GM19372 (cell line): Measurements from ENCODE around the gene LRRC3C.
"Not testable (repeated sequence)": the region's sequence is repeated elsewhere in the genome, so short reads cannot be mapped to it uniquely, and the experiment has no call there.

Experiments used
- ATAC-seq: cut with Tn5 transposase; IDR thresholded peaks from one replicate; pipeline ENCODE4 v1.9.1; 2021; ENCODE audit warnings: mild to moderate bottlenecking, low read depth, moderate library complexity; ENCODE audit not compliant: unreplicated experiment

Gene LRRC3C

GRCh38 chr17:39946551-39947330, 19.2 kb downstream of the LRRC3C start:
- ATAC-seq, result no peak

GRCh38 chr17:39948489-39948828, 20.9 kb downstream of the LRRC3C start:
- ATAC-seq, result not testable (repeated sequence)

DNA sequence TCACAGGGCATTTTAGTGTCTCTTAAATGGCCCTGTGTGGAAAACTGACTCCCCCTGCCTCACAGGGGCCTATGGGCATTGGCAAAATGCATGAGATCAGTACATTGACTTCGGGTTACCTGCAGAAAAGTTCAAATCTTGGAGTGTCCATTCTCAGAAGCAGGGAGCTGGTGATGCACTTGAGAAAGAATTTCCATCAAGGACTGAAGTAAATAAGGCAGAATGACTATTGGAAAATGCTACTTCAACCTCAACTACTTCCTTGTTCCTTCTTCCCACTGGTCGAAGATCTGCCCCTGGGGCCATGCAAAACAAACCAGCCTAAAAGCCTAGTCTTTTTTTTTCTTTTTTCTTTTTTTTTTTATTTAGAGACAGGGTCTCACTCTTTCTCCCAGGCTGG, 21.5 kb downstream of the LRRC3C start:
- ATAC-seq, result no peak

DNA sequence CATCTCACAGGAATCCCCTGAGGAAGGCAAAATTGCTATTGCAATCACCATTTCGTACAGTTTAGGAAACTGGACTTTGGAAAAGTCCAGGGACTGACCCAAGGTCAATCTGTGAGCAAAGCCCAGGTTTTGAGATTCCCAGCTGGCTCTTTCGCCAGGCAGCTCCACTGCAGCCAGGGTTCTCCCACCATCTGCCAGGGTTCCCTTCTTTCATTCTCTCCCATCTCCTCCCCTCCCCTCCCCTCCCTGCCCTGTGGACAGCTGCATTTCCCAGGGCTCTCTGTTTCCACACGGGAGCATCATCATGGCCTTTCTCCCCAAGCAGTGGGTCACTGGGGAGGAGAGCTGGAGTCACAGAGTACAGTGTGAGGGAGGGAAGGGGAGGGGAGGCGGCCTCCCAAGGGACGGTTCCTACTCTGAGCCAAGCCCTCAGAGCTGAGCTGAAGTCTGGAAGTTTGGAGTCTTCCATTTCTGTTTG, 23.4 kb downstream of the LRRC3C start:
- ATAC-seq, result no peak

DNA sequence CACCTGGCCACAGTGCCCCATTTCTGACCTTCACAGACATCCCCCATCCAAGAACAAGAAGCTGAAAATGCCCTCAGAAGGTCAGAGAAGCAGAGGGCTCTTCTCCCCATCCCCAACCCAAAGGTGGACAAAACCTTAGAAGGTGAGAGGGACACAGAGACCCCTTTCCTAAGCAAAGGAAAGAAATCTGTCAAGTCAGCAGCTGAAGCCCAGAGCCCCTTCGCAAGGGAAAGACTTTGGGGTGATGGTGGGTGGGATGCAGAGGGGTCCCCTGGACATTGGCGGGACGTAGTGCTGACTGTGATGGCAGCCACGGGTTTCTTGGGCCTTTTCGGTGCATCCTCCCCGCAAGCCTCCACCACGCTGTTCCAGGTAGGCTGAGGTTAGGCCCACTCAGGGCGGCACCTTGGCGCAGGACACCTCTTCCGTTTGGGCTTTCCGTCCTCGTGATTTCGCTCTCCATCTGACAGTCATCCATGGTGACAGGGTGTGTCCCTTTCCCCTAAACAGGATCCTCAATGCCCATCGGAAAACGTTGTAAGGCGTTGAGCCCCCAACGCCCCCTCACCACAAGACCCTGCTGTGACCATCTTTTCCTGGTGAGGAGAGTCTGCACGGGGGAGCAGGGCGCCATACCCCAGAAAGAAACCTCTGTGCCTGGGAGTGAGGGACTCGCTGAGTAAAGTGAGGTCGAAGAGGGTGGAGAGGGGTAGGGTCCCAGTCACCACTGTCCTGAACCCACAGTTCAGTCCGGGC, 24.6 kb downstream of the LRRC3C start:
- ATAC-seq, result no peak

DNA sequence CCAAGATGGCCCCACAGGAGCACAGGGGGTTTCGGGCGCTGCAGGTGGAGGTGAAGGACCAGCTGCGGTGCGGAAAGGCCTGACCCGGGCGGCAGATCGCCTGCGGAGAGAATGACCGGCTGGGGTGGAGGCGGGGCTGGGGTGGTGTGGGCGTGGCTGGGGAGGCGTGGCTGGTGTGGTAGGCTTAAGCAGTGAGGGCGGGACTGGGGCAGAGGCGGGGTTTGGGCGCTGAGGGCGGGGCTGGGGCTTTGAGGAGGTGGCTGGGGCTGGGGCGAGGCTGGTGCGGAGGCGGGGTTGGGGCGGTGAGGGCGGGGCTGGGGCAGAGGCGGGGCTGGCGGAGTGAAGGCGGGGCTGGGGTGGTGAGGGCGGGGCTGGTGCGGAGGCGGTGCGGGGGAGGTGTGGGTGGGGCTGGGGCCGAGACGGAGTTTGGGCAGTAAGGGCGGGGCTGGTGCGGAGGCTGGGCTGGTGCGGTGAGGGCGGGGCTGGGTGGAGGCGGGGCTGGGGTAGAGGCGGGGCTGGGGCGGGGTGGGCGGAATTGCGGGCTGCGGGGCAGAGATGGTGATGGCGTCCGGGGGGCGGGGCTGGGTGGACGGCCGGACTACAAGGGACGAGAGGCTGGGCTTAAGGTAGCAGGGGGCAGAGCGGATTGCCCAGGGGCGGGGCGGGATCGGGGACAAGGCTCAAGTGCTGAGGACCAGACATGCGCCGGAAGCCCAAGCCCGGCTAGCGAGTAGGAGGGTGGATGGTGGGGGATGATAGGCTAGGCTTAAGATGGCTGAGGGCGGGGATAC, 25.3 kb downstream of the LRRC3C start:
- ATAC-seq, result peak; percentile 76

GRCh38 chr17:39953471-39953888, 25.9 kb downstream of the LRRC3C start:
- ATAC-seq, result no peak

- no peak for ATAC-seq
Measured at GRCh38 chr17:39954876-39955275, 27.3 kb downstream of the LRRC3C start.

DNA sequence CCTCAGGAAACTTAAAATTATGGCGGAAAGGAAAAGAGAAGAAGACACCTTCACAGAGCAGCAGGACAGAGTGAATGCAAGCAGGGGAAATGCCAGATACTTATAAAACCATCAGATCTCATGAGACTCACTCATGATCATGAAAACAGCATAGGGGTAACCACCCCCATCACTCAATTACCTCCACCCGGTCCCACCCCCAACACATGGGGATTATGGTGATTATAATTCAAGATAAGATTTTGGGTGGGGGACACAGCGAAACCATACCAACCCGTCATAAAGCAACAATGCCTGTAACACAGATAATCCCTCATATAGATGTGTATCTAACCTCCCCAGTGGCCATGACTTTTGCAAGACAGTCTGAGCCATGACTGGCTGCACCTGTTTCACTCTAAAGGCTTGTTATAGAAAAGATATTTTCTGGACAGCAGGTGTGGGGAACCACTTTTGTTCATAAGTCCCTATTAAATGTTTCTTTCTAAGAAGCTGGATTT, 28.2 kb downstream of the LRRC3C start:
- no peak for ATAC-seq

GRCh38 chr17:39960524-39961041, 33.1 kb downstream of the LRRC3C start:
- ATAC-seq, result no peak

DNA sequence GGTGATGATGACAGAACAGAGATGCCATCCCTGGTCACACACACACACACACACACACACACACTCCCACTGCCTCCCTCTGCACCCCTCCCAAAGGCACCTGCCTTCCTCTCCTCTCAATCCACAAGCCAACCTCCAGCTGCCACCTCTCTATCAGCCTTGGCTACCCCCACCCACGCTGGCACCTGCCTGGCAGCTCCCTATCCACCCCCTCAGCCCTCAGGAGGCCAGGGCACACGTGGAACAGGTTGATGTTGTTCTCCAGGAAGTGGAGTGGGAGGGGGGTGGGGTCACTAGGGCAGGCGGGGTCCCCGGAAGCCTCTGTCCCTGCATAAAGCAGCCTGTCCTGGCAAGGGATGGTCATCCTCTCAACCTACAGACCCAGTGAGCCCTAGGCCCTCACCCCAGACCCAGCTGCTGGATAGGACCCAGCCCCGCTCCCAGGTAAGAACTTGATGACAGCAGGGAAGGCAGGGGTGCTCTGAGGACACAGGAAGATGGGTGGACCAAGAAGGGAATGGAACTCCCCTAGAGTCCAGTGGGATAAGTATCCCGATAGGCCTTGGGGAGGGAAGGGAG, 35.2 kb downstream of the LRRC3C start, which contains the start of gene GSDMA:
GSDMA (plus strand) TSS at position 363 of the 579 bp plus-strand sequence. CDS start 2,684 bp downstream, outside the sequence.
- ATAC-seq, result no peak

DNA sequence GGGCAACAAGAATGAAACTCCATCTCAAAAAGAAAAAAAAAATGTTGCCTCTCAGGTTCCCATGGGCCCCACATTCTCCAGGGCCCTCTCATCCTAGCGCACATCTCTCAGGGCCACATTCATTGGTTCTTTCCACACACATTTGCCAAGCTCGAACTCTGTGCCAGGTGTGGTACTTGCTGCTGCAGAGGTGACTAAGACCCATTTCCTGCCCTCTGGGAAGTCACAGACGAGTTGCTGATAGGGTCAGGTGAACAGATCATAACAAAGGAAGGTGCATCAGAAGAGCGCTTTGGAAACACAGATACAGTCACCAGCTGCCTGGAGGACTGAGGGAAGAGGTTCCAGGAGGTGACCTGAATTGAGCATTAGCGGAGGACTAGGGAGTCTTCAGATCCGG, 36.3 kb downstream of the LRRC3C start:
- ATAC-seq, result no peak

DNA sequence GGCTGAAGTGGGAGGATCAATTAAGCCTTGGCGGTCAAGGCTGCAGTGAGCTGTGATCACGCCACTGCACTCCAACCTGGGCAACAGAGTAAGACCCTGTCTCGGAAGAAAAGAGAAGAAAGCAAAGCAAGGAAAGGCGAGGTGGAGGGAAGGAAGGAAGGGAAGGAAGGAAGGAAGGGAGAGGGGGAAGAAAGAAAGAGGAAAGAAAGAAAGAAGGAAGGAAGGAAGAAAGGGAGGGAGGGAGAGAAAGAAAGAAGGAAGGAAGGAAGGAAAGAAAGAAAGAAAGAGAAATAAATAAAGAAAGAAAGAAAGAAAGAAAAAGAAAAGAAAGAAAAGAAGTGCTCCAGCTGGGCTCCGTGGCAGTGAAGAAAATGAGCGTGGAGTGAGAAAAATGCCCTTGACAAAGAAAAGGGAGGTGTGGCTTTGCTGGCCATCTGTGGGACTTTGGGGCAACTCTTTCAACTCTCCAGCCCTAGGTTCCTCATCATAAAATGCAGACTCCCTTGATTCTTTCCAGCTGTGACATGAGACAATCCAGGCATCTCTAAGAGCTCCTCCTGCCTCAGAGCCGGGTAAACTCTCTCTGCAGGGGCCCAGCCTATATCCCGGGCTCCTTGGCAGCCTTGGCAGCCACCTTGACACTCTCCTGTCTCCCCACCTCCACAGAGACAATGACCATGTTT, 37.6 kb downstream of the LRRC3C start:
- no peak for ATAC-seq

- no peak for ATAC-seq
Measured at GRCh38 chr17:39966771-39967170, 39.2 kb downstream of the LRRC3C start.

DNA sequence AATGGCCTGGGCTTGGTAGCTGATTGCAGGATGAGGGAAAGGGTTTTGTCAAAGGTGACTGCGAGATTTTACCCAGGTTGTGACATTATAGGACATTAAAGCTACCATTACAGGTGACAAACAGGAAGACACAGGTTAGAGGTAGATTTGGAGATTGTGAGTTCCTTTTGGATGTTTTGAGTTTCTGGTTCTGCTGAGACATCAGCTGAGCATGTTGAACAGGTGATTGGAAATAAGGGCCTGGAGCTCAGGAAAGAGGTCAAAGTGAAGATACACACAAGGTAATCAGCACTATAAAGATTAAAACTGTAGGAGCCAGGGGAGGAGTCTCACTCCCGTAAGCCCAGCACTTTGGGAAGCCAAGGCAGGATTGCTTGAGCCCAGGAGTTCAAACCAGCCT, 41.2 kb downstream of the LRRC3C start:
- no peak for ATAC-seq

GRCh38 chr17:39969375-39969774, 41.8 kb downstream of the LRRC3C start:
- no peak for ATAC-seq

- ATAC-seq, result no peak
Measured at GRCh38 chr17:39970157-39970692, 42.7 kb downstream of the LRRC3C start.

GRCh38 chr17:39971076-39971603, 43.6 kb downstream of the LRRC3C start:
- no peak for ATAC-seq

DNA sequence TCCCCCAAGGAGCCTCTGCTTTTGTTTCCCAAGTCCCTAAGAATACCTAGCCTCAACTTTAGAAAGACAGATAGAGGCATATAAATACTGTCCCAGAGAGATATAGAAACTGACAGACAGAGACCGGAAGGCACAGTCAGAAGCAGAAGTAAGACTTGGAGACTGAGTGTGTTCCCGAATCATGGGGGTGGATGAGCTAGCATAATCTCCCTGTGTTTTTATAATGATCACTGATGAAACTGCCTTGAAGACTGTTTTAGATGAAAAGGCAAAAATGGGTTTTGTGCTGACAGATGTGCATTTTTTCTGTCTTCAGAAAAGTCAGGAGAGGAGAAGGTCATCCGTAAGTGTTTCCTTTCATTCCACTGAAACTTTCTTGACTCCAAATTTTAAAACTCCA, 44.7 kb downstream of the LRRC3C start:
- ATAC-seq, result no peak
